Lung microvascular endothelial cell (primary cell): ENCODE results near the gene ZNFX1. TPM values are rescaled to one million over a fixed set of nuclear protein-coding genes. Genes with fewer than 3 reads are reported as not detected.
"Not testable (repeated sequence)": the region's sequence is repeated elsewhere in the genome, so short reads cannot be mapped to it uniquely, and the experiment has no call there.

Experiments used
- DNase-seq, 2 donors: peaks; one replicate each; pipeline versions ENCODE4 v3.0.0 to v3.0.0-alpha.2; 2010; ENCODE audit warnings: low read depth in 2 of 2
- total RNA-seq: library from RNA; depleted of rRNA; stranded (reverse); fragments of >200 nt; gene quantifications from 2 replicates; pipeline ENCODE4 v1.2.1, GENCODE V29; 2014

ZNFX1 gene
- total RNA-seq, 1 donor from 2014 or later: 23.0 TPM

- DNase-seq: peak; percentile 90 to 93
Observed at GRCh38 chr20:49216991-49217578, 60.8 kb downstream of the ZNFX1 start.

DNA sequence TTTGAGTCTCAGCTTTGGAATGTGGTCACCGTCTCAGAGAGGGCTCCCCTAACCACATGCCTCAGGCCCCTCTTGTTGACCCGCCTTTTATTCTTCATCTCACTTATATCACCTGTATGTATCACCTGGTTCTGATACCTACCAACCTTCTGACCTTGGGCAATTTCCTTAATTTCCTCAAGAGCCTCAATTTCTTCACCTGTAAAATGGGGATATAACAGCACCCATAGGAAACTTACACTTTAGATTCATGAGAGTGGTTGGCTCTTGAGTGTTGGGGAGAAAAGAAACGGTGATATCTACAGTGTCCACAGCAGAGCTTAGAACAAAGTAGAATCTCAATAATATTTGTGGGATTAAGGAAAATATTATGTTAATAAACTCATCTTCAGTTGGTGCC lies 62.6 kb downstream of the ZNFX1 start:
- DNase-seq: no peak

- no peak for DNase-seq
Observed at GRCh38 chr20:49214571-49214970, 63.3 kb downstream of the ZNFX1 start.

DNA sequence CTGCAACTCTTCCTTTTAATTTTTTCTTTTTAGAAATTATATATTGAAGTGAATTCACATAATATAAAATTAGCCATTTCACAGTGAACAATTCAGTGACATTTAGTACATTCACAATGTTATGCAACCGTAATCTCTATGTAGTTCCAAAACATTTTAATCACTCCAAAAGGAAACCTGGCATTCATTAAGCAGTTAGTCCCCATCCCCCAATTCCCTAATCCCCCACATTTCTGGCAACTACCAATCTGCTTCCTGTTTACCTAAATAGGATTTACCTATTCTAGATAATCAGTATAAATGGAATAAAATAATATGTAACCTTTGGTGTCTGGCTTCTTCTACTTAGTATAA lies 67.1 kb downstream of the ZNFX1 start:
- no peak for DNase-seq

GRCh38 chr20:49210101-49210756 lies 67.6 kb downstream of the ZNFX1 start:
- DNase-seq: peak in 1 of 2 donors; percentile 12

- no peak for DNase-seq
Observed at GRCh38 chr20:49207076-49207475, 70.8 kb downstream of the ZNFX1 start.

- no peak for DNase-seq
Observed at GRCh38 chr20:49203746-49204145, 74.1 kb downstream of the ZNFX1 start.

DNA sequence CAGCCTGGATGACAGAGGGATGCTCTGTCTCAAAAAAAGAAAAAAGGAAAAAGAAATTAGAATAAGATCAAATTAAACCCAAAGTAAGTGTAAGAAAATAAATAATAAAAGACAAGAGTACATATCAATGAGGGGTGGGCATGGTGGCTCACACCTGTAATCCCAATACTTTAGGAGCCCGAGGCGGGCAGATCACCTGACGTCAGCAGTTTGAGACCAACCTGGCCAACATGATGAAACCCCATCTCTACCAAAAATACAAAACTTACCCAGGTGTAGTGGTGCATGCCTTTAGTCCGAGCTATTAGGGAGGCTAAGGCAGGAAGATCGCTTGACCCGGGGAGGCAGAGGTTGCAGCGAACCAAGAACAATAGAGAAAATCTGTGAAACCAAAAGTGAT lies 74.8 kb downstream of the ZNFX1 start:
- no peak for DNase-seq

DNA sequence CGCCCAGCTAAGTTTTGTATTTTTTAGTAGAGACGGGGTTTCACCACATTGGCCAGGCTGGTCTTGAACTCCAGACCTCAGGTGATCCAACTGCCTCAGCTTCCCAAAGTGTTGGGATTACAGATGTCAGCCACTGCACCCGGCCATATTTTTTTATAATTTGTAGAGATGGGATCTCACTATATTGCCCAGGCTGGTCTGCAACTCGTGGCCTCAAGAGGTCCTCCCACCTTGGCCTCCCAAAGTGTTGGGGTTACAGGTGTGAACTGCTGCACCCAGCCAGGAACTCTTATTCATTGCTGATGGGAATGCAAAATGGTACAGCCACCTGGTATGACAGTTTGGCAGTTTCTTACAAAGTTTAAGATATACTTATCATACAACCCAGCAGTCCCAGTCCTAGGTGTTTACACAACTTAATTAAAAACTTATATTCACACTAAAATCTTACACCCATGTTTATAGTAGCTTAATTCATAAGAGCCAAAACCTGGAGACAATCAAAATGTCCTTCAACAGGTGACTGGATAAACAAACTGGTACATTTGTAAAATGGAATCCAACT lies 78.0 kb downstream of the ZNFX1 start:
- DNase-seq: no peak

DNA sequence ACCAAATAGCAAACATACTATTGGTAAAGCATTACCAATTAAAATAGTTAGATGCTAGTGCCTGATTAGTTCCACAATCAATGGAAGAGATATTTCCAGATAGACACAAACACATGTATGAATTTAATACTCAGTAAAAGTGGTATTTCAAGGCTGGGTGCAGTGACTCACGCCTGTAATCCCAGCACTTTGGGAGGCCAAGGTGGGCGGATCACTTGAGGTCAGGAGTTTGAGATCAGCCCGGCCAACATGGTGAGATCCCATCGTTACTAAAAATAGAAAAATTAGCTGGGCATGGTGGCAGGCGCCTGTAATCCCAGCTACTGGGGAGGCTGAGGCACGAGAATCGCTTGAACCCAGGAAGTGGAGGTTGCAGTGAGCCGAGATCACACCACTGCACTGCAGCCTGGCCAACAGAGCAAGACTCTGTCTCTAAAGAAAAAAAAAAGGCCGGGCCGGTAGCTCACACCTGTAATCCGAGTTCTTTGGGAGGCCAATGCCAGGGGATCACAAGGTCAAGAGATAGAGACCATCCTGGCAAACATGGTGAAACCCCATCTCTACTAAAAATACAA lies 84.8 kb downstream of the ZNFX1 start:
- not testable (repeated sequence) for DNase-seq

Other genes with a start within 250 kb of the ZNFX1 start
- 52.6 and 55.4 TPM in 2 replicates for gene CSE1L, start 231.7 kb downstream of the ZNFX1 start, total RNA-seq
- 34.9 and 39.0 TPM in 2 replicates for gene STAU1, start 89.7 kb downstream of the ZNFX1 start, total RNA-seq
- 13.9 and 20.8 TPM in 2 replicates for gene DDX27, start 58.6 kb downstream of the ZNFX1 start, total RNA-seq
- under 0.01 TPM in 2 replicates for gene KCNB1, start 204.6 kb upstream of the ZNFX1 start, total RNA-seq